HepG2 (cell line): ENCODE measurements around the gene TFB1M. TPM values are rescaled to one million over a fixed set of nuclear protein-coding genes. Genes with fewer than 3 reads are reported as not detected.
A peak's percentile ranks its signal among the peaks of the same experiment; 100 is the strongest.

Experiments
- CCDC6 ChIP-seq: sonication (generic); formaldehyde crosslinking; IDR thresholded peaks from 2 replicates; pipeline ENCODE4 v1.8.1; 2022; ENCODE audit warnings: mild to moderate bottlenecking, missing genetic modification reagents, moderate library complexity
- ELF3 ChIP-seq: IDR thresholded peaks from 2 replicates; pipeline ENCODE4 v1.6.1; 2016; ENCODE audit warnings: missing genetic modification reagents, missing compliant biosample characterization
- KLF6 ChIP-seq: IDR thresholded peaks from 2 replicates; pipeline ENCODE4 v1.8.0; 2016; ENCODE audit warnings: missing biosample characterization, missing genetic modification reagents
- RERE ChIP-seq: IDR thresholded peaks from 2 replicates; pipeline ENCODE4 v1.6.1; 2016; ENCODE audit warnings: low read depth, missing genetic modification reagents, missing compliant biosample characterization
- SIX4 ChIP-seq: sonication (generic); formaldehyde crosslinking; IDR thresholded peaks from 2 replicates; pipeline ENCODE4 v1.4.0; 2020; ENCODE audit warnings: missing genetic modification reagents
- YEATS2 ChIP-seq: sonication (generic); formaldehyde crosslinking; IDR thresholded peaks from 2 replicates; pipeline ENCODE4 v1.4.0; 2020; ENCODE audit warnings: missing genetic modification reagents, borderline replicate concordance
- ZNF672 ChIP-seq: sonication (generic); formaldehyde crosslinking; IDR thresholded peaks from 2 replicates; pipeline ENCODE4 v1.8.1; 2022; ENCODE audit warnings: missing genetic modification reagents
- ZNF788 ChIP-seq: sonication (generic); formaldehyde crosslinking; IDR thresholded peaks from 2 replicates; pipeline ENCODE4 v1.5.0; 2020; ENCODE audit warnings: mild to moderate bottlenecking, missing genetic modification reagents, borderline replicate concordance
- polyA plus RNA-seq, 8 experiments: library from polyadenylated mRNA; depleted of rRNA in 3 of 8; stranded (reverse) in 7 of 8; unstranded in 1 of 8; fragments of >200 nt; fragmentation: Illumina TruSeq in 4 of 8; extraction: Trizol in 4 of 8; gene quantifications; 2 replicates each; pipeline versions ENCODE4 v1.2.1 to v1.2.3, GENCODE V29; 2011 to 2016; ENCODE audit warnings: low read depth in 4 of 8, missing spikeins in 1 of 8, mixed read lengths in 1 of 8; ENCODE audit not compliant: insufficient read depth in 1 of 8
- total RNA-seq, 5 experiments: library from RNA; depleted of rRNA; stranded (reverse); fragments of >200 nt; fragmentation: Illumina TruSeq; extraction: Trizol; gene quantifications; 2 replicates each; pipeline ENCODE4 v1.2.3, GENCODE V29; 2016; ENCODE audit warnings: low read depth in 1 of 5
- TF ChIP-seq, protein P1 (sequence below): sonication (generic); formaldehyde crosslinking; IDR thresholded peaks from 2 replicates; pipeline ENCODE4 v1.9.0; 2021; ENCODE audit warnings: mild to moderate bottlenecking, missing genetic modification reagents
- TF ChIP-seq, protein P2 (sequence below), 2 experiments: sonication (generic) in 1 of 2; formaldehyde crosslinking in 1 of 2; IDR thresholded peaks; 2 replicates each; pipeline versions ENCODE4 v1.4.0 to v1.6.1; 2018 to 2020; ENCODE audit warnings: missing genetic modification reagents in 2 of 2, borderline replicate concordance in 1 of 2, low read depth in 1 of 2, mild to moderate bottlenecking in 1 of 2, missing biosample characterization in 1 of 2
- TF ChIP-seq, protein P3 (sequence below): sonication (generic); formaldehyde crosslinking; IDR thresholded peaks from 2 replicates; pipeline ENCODE4 v1.4.0; 2020; ENCODE audit warnings: missing genetic modification reagents, mild to moderate bottlenecking, borderline replicate concordance

The TFB1M gene
- total and polyA plus RNA-seq, 2 of the 13 experiments (the other 11 are each of a cell fraction or from before 2014, with no cell fraction given) = 91.4 to 122 TPM

- TF ChIP-seq, protein P1, sequence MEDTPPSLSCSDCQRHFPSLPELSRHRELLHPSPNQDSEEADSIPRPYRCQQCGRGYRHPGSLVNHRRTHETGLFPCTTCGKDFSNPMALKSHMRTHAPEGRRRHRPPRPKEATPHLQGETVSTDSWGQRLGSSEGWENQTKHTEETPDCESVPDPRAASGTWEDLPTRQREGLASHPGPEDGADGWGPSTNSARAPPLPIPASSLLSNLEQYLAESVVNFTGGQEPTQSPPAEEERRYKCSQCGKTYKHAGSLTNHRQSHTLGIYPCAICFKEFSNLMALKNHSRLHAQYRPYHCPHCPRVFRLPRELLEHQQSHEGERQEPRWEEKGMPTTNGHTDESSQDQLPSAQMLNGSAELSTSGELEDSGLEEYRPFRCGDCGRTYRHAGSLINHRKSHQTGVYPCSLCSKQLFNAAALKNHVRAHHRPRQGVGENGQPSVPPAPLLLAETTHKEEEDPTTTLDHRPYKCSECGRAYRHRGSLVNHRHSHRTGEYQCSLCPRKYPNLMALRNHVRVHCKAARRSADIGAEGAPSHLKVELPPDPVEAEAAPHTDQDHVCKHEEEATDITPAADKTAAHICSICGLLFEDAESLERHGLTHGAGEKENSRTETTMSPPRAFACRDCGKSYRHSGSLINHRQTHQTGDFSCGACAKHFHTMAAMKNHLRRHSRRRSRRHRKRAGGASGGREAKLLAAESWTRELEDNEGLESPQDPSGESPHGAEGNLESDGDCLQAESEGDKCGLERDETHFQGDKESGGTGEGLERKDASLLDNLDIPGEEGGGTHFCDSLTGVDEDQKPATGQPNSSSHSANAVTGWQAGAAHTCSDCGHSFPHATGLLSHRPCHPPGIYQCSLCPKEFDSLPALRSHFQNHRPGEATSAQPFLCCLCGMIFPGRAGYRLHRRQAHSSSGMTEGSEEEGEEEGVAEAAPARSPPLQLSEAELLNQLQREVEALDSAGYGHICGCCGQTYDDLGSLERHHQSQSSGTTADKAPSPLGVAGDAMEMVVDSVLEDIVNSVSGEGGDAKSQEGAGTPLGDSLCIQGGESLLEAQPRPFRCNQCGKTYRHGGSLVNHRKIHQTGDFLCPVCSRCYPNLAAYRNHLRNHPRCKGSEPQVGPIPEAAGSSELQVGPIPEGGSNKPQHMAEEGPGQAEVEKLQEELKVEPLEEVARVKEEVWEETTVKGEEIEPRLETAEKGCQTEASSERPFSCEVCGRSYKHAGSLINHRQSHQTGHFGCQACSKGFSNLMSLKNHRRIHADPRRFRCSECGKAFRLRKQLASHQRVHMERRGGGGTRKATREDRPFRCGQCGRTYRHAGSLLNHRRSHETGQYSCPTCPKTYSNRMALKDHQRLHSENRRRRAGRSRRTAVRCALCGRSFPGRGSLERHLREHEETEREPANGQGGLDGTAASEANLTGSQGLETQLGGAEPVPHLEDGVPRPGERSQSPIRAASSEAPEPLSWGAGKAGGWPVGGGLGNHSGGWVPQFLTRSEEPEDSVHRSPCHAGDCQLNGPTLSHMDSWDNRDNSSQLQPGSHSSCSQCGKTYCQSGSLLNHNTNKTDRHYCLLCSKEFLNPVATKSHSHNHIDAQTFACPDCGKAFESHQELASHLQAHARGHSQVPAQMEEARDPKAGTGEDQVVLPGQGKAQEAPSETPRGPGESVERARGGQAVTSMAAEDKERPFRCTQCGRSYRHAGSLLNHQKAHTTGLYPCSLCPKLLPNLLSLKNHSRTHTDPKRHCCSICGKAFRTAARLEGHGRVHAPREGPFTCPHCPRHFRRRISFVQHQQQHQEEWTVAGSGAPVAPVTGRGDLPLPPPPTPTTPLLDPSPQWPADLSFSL (CRISPR knock-in tag) = no peak
- TF ChIP-seq, protein P2, sequence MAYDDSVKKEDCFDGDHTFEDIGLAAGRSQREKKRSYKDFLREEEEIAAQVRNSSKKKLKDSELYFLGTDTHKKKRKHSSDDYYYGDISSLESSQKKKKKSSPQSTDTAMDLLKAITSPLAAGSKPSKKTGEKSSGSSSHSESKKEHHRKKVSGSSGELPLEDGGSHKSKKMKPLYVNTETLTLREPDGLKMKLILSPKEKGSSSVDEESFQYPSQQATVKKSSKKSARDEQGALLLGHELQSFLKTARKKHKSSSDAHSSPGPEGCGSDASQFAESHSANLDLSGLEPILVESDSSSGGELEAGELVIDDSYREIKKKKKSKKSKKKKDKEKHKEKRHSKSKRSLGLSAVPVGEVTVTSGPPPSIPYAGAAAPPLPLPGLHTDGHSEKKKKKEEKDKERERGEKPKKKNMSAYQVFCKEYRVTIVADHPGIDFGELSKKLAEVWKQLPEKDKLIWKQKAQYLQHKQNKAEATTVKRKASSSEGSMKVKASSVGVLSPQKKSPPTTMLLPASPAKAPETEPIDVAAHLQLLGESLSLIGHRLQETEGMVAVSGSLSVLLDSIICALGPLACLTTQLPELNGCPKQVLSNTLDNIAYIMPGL (CRISPR knock-in tag; IDR thresholded peaks at IDR 0.05; ENCODE audit: borderline replicate concordance in 1 of 2, low read depth in 1 of 2) = peak; percentile 23 to 72; a peak in 1 of 4 replicates
- TF ChIP-seq RERE (no peak), ELF3 (CRISPR knock-in tag) (no peak), SIX4 (CRISPR knock-in tag) (no peak), ZNF672 (CRISPR knock-in tag) (no peak), ZNF788 (CRISPR knock-in tag) (no peak), CCDC6 (CRISPR knock-in tag) (peak; percentile 39; the same call in 1 of the 2 replicates), KLF6 (CRISPR knock-in tag) (0 out of 2 replicates have a peak, but pooled peaks have one; percentile 28), YEATS2 (no peak)
- TF ChIP-seq, protein P3, sequence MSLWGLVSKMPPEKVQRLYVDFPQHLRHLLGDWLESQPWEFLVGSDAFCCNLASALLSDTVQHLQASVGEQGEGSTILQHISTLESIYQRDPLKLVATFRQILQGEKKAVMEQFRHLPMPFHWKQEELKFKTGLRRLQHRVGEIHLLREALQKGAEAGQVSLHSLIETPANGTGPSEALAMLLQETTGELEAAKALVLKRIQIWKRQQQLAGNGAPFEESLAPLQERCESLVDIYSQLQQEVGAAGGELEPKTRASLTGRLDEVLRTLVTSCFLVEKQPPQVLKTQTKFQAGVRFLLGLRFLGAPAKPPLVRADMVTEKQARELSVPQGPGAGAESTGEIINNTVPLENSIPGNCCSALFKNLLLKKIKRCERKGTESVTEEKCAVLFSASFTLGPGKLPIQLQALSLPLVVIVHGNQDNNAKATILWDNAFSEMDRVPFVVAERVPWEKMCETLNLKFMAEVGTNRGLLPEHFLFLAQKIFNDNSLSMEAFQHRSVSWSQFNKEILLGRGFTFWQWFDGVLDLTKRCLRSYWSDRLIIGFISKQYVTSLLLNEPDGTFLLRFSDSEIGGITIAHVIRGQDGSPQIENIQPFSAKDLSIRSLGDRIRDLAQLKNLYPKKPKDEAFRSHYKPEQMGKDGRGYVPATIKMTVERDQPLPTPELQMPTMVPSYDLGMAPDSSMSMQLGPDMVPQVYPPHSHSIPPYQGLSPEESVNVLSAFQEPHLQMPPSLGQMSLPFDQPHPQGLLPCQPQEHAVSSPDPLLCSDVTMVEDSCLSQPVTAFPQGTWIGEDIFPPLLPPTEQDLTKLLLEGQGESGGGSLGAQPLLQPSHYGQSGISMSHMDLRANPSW (CRISPR knock-in tag) = no peak
These were observed 13.2 kb upstream of the TFB1M start (continued) for GRCh38 chr6:155327326-155328073.
